GM19035 (cell line): ENCODE data around the gene EVPLL.
A peak's percentile ranks its signal among the peaks of the same experiment; 100 is the strongest.
"Not testable (repeated sequence)": the region's sequence is repeated elsewhere in the genome, so short reads cannot be mapped to it uniquely, and the experiment has no call there.

Experiments
- ATAC-seq: cut with Tn5 transposase; IDR thresholded peaks from one replicate; pipeline ENCODE4 v1.9.1; 2021; ENCODE audit not compliant: unreplicated experiment

EVPLL gene

DNA sequence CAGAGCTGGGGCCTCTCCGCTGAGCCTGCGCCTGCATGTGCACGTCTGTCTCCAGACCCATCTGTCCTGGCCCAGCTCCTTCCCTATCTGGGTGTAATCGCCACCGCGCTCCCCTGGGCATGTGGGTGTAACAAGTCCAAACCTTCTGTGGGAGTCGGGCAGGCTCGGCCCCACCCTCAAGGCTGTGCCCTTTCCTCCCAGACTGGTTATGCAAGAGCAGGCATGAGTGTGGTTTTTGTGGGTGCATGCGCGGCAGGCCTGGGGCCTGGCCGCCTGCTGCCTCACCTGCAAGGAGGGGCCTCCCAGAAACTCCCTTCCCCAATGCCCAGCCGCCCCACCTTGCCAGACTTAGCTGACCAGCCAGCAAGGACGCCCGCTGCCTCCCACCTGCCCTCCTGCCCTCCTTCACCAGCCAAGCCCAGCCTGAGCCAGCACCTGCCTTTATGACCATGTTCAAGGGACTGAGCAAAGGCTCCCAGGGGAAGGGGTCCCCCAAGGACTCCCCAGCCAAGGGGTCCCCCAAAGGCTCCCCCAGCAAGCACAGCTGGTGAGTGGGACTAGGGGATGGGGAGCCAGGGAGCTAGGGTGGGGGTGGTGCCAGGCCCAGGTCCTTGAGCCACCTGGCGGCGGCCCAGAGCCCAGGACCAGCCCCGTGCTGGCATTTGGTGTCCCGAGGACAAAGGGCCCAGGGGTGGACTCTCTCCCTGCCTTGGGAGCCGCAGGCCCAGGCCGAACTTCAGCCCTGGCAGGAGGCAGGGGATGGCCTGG lies at the start of gene EVPLL:
Gene EVPLL, plus strand, starts transcription at position 342 of the 768 bp plus-strand sequence. CDS start 3,160 bp downstream, outside the sequence.
- ATAC-seq = no peak

DNA sequence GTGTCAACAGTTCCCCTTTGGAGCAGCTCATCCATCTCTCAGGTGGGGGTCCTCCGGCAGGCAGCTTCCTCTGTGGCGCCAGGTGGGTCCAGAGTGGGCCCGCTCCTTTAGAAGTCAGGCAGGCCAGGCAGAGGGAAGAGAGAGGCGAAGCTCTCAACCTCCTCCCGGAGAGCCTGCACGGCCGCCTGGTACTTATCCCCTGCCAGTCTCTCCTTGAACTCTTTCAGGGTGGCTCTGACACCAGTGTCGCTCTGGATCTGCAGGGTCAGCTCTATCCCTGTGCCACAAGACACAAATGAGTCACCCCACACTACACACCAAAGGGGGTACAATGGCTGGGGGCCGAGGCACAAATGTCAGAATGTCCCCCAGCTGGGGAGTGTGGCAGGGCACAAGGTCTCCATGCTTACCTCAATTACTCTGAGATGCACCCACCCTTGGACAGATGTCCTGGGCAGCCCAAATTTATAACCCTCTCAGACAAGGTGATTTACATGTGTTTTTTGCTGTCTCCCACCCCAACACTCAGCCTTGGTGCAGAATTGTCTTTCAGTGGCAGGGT lies 48.9 kb upstream of the EVPLL start:
- no peak for ATAC-seq

DNA sequence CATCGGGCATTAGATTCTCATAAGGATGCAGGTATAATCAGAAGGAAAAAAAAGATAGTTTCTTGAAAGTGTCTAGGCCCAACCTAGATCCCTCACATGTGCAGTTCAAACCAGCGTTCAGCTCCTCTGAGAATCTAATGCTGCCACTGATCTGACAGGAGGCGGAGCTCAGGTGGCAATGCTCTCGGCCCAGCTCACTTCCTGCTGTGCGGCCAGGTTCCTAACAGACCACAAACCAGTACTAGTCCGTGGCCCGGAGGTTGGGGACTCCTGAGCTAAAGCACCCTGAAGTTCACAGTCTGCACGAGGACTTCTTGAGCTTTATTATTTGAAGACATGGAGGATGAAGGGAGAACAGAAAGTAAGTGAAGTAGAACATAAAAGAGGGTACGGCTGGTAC lies 45.7 kb upstream of the EVPLL start:
- ATAC-seq = no peak

DNA sequence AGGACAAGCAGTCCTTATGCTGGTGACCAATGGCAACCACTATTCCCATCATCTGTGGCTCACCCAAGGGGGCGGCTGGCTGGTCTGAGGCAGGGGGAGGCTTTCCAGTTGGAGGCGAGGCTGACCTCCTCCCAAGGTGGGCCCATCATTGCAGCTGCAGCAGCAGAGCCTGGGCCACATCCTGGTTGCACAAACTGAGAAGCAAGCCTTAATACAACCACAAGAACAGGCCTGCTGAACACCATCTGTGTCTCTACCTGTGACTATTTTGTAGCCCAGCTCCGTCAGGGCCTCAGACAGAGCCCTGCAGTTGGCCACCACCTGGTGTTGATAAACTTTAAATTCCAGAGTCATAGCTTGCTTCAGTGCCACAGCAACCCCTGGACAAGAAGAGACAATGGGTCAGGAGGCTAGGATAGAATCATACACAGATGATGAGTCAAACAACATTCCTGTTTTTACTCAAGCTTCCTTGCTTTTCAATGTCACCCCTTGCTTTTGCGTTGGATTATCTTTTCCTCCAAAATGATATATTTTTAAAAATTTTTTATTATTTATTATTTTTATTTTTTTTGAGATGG lies 44.6 kb upstream of the EVPLL start:
- no peak for ATAC-seq

DNA sequence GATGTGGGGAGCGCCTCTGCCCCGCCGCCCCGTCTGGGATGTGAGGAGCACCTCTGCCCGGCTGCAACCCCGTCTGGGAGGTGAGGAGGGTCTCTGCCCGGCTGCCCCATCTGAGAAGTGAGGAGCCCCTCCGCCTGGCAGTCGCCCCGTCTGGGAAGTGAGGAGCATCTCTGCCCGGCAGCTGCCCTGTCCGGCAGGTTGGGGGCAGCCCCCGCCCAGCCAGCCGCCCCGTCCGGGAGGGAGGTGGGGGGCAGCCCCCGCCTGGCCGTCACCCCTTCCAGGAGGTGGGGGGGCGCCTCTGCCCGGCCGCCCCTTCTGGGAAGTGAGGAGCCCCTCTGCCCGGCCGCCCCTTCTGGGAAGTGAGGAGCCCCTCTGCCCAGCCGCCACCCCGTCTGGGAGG lies 39.4 kb upstream of the EVPLL start:
- ATAC-seq = not testable (repeated sequence)

DNA sequence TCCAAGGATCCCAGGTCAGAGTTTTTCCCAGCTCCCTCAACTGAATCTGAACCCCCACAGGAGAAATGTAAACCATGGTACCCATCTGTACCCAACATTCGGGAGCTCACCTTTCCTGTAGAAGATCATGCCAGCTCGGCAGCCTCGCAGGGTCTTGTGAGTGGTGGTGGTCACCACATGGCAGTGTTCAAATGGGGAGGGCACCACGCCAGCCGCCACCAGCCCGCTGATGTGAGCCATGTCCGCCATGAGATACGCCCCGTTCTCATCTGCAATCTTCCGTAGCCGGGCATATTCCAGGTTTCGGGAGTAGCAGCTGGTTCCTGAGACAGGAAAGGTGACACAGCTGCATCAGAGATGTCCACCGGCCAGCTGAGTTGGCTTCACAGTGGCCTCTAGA lies 37.6 kb upstream of the EVPLL start:
- ATAC-seq = no peak

DNA sequence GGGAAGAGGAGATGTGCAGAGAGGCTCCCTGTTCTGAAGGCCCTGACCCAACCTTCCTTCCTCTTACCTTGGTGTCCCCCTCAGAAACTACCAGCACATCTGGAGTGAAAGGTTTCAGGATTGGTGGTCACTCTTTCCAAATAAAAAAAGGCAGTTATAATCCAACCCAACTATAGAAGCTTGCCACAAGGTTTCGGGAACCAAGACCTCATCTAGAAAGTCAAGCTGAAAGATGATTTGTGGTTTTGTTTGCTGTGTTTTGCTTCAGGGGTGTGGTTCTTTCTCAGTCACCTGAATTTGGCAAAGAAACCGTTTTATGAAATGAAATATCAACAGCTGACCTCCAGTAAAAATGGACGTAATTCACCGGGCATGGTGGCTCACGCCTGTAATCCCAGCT lies 33.6 kb upstream of the EVPLL start:
- no peak for ATAC-seq

DNA sequence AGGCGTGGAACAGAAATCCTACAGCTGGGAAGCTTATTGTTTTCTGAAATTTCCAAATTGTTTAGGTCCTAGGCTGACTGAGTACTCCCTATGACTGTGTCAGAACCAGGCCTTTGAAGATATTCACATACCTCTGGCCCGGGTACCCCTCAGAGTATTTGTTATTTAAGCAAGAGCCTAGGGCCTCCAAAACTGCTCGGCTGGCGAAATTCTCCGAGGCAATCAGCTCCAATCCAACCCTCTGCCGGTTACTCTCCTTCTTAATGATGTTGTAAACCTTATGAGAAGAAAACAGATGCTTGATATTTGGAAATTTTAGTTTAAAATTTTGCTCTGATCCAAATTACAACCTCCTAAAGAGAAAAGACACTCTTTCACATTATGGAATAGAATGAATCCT lies 24.0 kb upstream of the EVPLL start:
- no peak for ATAC-seq

DNA sequence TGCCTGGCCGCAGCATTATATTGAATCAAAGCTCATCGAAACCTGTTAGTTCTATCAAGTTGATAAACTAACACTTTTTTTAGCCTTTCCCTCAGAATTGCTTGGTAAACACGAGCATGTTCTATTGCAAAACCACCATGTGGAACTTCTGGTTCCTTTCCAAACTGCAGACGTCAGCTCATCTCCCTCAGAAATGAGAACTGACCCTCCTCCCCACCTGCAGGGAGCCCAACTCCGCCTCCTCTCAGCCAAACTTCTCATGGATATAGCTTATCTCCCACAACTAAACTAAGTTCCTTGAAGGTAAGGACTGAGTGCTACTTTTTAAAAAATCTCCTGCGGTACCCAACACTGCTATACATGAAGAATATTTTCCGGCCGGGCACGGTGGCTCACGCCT lies 21.0 kb upstream of the EVPLL start:
- no peak for ATAC-seq

DNA sequence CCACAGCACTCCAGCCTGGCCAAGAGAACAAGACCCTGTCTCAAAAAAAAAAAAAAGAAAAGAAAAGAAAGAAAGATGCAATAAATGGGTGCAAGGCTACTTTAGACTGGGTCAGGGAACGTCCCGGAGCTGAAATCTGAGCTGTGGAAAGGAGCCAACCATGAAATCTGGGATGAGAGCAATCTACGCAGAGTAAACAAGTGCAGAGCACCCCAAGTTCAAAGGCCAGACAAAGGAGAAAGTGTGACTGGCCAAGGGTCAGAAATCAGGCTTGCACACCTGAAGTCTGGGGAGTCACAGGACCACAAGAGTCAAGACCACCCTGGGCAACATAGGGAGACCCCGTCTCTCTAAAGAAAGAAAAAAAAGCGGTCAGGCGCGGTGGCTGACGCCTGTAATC lies 17.1 kb upstream of the EVPLL start:
- ATAC-seq = no peak

DNA sequence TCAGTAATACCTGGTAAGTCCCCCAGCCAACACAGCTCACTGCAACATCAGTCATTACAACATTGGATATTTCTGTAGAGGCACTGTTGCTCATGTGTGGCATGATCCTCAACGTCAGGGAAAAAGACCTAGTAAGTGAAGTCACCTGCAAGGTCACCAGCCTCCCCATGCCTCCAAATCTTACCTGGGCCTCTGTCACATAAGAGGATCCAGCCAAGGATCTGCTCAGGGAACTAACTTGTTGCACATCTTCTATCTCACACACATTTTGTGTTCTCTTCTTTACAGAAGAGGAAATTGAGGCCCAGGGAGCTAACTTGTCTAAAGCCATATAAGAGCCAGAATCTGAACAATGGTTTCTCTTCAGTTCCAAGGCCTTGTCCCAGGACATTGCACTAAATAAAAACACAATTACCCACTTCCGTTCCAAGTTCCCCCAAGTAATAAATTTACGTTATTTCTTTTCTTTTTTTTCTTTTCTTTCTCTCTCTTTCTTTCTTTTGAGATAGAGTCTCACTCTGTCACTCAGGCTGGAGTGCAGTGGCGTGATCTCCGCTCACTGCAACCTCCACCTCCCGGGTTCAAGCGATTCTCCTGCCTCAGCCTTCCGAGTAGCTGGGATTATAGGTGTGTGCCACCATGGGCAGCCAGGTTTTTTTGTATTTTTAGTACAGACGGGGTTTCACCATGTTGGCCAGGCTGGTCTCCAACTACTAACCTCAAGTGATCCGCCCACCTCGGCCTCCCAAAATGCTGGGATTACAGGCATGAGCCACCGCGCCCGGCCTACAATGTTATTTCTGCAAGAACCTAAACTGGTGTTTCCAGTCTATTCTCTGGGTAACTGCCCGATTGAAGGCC lies 15.5 kb upstream of the EVPLL start:
- no peak for ATAC-seq

DNA sequence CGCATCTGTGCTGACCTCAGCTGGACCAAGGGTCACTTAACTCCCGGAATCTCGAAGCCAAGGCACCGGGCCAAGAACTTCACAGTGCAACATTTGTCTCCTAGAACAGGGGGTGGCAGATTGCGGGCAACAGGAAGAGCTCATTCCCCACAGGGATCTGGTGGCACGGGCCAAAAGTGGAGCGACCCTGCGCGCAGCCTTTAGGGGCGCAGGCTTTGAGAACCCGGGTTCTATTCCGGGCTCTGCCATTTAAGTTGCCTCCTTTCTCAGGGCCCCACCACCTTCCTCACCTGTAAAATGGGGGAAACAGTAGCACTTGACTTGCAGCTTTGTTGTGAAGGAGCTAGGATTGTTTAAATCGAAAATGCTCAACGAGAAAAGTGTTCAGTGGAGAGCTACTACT lies 14.9 kb upstream of the EVPLL start:
- no peak for ATAC-seq

DNA sequence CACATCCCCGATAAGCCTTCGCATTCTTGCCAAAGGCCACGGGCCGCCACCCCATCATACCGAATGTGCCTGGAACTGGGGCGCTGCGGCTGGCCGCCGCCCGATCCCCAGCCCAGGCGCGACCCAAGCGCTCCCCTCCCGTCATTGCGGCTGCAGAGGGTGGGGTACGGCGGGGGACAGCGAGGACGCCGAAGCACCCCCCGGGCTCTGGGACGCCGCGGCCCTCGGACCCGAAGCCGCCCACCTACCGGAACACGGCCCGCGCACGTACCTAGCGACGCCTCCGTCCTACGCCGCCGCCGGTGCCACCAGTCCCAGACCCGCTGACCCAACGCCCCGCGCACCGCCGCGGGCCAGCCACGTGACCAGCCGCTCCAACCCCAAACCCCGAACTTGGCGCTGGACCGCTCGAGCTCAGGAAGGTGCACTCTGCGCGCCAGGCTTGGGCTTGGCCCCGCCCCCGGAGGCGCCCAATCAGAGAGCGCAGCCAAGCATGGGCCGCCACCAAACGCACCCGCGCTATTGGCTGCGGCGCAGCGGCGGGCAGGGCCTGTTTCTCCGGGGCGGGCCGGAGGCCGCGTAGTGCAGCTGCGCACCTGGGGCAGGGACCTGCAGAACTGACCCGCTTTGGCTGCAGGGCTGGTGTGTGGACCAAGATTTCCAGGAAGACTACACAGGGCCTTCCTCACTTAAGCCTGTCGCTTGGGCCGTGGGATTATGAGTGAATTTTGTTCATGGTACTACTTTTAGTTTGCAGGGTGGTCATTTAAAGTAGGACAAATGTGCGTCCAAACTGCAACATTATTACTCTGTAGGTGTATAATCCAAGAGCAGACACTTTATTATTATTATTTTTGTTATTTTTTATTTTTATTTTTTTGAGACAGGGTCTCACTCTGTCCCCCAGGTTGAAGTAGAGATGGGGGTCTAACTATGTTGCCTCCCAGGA lies 14.2 kb upstream of the EVPLL start, which contains the start of gene SHMT1:
Gene SHMT1, minus strand, starts transcription at position 450 of the 949 bp plus-strand sequence. CDS start 7,569 bp downstream, outside the sequence.
- peak; percentile 99 for ATAC-seq

DNA sequence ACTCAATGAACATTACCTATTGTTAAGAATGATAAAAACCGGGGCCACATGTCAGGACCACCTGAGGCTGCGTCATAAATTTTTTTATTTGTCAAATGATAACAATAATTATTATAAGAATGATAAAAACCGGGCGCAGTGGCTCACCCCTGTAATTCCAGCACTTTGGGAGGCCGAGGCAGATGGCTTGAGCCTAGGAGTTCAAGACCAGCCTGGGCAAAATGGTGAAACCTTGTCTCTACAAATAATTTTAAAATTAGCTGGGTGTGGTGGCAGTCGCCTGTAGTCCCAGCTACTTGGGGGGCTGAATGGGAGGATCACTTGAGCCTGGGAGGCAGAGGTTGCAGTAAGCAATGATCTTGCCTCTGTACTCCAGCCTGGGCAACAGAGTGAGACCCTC lies 13.4 kb upstream of the EVPLL start:
- no peak for ATAC-seq

DNA sequence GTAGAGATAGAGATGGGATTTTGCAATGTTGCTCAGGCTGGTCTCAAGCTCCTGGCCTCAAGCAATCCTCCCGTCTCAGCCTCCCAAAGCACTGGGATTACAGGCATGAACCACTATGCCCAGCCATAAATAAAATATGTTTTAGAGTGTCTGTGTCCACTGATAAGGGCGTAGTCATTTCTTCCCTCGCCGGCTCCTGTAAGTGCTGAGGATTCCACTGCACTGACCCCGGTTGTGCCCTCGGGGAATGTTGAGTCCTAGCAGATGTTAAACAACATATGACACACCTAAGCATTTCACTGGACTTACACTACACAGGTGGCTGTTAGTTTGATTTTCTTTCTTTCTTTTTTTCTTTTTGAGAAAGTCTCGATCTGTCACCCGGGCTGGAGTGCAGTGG lies 8.6 kb upstream of the EVPLL start:
- no peak for ATAC-seq

DNA sequence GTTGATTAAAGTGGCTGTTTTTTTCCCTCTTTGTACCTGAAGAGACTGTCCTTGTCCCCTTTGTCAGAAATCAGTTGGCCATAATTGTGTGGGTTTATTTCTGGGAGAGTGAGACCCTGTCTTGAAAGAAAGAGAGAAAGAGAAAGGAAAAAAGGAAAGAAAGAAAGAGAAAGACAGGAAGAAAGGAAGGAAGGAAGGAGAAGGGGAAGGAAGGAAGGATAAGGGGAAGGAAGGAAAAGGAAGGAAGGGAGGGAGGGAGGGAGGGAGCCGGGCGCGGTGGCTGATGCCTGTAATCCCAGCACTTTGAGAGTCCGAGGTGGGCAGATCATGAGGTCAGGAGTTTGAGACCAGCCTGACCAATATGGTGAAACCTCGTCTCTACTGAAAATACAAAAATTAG lies 6.8 kb upstream of the EVPLL start:
- ATAC-seq = no peak

DNA sequence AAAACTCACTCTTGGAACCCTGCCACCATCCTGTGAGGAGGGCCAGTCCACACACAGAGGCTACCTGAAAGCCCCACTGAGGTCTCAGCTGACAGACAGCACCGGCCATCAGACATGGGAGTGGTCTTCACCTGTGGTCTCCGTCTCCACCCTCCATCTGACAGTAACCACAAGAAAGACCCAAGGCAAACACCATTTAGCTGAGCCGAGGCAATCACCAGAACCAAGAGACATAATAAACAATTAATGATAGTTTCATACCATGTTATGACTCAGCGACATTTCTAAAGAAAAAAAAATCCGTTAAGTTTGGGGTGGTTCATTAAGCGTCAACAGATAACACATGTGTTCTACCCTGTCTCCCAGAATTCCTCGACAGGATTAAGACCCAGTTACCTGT lies 6.1 kb upstream of the EVPLL start:
- no peak for ATAC-seq

DNA sequence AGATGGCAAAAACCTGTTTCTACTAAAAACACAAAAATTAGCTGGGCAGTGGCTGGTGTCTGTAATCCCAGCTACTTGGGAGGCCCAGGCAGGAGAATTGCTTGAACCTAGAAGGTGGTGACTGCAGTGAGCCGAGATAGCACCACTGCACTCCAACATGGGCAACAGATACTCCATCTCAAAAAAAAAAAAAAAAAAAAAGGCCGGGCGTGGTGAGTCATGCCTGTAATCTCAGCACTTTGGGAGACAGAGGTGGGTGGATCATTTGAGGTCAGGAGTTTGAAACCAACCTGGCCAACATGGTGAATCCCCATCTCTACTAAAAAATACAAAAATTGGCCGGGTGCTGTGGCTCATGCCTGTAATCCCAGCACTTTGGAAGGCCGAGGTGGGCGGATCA lies 4.4 kb upstream of the EVPLL start:
- ATAC-seq = not testable (repeated sequence)

DNA sequence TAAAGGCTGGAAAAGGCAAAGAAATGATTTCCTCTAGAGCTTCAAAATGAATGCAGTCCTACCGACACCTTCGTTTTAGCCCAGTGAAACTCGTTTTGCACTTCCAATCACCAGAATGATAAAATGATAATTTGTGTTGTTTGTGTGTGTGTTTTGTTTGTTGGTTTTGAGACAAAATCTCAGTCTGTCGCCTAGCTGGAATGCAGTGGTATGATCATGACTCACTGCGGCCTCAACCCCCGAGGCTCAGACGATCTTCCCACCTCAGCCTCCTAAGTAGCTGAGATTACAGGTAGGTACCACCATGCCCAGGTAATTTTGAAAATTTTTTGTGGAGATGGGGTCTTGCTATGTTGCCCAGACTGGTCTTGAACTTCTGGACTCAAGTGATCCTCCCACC lies 3.4 kb upstream of the EVPLL start:
- ATAC-seq = no peak

DNA sequence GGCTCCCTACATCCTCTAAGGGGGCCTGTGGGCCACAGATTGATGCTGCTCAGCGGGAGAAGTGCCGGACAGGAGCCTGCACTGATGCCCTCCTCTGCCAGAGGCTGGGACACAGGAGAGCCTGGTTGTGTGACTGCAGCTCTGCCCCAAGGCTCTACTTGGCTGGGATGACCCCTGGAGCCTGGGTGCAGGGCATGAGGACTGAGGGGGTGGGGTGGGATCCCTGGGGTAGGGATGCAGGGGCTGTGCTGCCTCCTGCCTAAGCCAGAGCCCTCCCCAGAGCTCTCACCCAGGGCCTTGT lies 577 bp downstream of the EVPLL start:
- ATAC-seq = no peak

DNA sequence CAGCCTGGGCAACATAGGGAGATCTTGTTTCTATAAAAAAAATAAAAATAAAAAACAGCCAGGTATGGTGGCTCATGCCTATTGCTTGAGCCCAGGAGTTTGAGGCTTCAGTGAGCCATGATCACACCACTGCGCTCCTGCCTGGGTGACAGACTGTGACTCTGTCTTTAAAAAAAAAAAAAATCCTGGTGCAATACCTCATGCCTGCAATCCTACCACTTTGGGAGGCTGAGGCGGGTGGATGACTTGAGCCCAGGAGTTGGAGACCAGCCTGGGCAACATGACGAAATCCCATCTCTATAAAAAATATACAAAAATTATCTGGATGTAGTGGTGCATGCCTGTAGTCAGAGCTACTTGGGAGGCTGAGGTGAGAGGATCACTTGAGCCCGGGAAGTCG lies 1.0 kb downstream of the EVPLL start:
- ATAC-seq = not testable (repeated sequence)
